HG03354 (cell line): ENCODE data around the gene EXOC8.
"Not testable (repeated sequence)": the region's sequence is repeated elsewhere in the genome, so short reads cannot be mapped to it uniquely, and the experiment has no call there.

ENCODE experiments used
- ATAC-seq: cut with Tn5 transposase; IDR thresholded peaks from one replicate; pipeline ENCODE4 v1.9.1; 2021; ENCODE audit warnings: mild to moderate bottlenecking; ENCODE audit not compliant: unreplicated experiment, poor library complexity, severe bottlenecking

EXOC8 gene

DNA sequence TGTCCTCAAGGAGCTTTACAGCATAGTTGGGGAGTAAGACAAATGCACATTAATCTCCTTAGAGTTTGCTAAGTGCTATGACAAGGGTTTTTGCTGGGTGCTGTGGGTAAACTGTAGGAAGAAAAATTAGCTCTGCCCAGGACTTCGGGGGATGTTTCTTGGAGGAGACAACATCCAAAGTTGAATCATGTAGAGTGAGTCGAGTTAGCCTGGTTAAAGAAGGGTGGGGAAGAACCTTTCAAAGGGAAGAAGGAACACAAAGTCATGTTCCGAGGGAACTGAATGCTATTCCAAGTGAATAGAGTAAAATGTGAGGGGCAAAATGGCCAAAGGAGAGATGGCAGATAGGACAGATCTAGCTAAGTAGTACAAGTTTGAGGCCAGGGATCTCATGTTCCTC is 17.5 kb upstream of the EXOC8 start:
- ATAC-seq = no peak

DNA sequence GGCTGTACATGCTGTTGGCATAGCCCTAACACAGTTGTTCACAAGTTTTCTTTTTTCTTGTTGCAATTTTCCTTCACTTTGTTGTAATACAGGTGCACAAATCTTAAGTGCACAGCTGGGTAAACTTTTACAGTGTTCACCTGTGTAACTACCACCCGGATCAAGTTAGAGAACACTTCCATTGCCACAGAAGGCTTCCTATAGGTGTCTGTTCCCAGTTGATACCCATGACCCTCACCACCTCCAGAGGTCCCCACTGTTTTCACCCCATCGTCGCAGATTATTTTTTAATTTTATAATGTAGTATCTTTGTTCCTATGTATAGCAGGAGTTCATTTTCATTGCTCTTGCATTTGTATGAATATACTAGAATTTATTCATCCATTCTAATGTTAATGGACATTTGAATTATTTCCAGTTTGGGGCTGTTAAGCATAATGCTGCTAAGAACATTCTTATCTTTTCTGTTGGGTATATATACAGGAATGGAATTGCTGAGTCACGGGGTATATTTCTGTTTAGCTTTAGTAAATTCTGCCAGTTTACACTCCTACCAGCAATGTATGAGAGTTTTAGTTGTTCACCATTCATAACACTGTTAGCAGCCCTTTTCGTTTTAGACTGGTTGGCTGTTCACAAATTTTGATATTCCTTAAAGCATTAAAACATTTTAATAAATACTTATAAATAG is 16.8 kb upstream of the EXOC8 start:
- ATAC-seq = no peak

- no peak for ATAC-seq
Observed at GRCh38 chr1:231353086-231353485, 15.4 kb upstream of the EXOC8 start.

- no peak for ATAC-seq
Observed at GRCh38 chr1:231351816-231352215, 14.2 kb upstream of the EXOC8 start.

- ATAC-seq = not testable (repeated sequence)
Observed at GRCh38 chr1:231348856-231349255, 11.2 kb upstream of the EXOC8 start.

DNA sequence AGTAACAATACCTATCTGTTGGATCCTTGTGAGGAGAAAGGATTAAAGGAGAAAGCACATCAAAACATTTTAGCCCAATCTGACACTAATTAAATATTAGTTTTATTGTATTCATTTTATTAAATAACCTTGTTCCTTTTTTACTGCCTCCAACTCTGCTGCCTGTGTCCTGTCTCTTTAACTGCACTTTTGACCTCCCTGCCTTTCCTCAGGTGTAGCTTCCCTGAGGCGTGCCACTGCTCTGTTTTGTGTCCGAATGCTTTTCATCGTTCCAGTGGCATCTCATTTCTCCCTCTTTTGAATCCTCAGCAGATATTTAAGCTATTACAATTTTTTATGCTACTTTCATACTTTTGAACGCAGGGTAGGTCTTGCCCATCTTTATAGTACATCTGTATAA is 10.8 kb upstream of the EXOC8 start:
- no peak for ATAC-seq

- no peak for ATAC-seq
Observed at GRCh38 chr1:231347961-231348360, 10.3 kb upstream of the EXOC8 start.

DNA sequence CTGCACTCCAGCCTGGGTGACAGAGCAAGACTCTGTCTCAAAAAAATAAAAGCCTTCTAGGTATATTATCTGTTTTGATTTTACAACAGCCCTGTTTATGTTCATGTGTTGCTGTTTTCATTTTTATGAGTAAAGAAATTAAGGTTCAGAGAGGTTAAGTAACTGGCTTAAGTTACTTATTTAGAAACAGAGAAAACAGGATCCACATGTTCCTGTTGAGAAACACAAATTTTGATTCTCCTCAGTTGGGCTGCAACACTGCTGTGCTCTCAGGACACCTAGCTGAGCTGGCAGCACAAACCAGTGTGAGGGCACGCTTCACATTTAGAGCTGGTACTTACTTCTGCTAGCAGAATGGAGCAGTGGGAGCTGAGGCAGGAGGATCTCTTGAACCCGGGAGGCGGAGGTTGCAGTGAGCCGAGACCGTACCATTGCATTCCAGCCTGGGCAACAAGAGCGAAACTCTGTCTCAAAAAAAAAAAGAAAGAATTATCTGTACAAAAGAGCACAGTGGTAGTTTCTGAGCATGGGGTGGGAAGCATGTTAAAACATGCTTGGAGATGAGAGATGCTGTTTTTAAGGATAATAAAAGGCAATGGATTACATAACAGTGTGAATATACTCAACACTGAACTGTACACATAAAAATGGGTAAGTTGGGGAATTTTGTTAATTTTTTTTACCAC is 2.8 kb upstream of the EXOC8 start:
- no peak for ATAC-seq

DNA sequence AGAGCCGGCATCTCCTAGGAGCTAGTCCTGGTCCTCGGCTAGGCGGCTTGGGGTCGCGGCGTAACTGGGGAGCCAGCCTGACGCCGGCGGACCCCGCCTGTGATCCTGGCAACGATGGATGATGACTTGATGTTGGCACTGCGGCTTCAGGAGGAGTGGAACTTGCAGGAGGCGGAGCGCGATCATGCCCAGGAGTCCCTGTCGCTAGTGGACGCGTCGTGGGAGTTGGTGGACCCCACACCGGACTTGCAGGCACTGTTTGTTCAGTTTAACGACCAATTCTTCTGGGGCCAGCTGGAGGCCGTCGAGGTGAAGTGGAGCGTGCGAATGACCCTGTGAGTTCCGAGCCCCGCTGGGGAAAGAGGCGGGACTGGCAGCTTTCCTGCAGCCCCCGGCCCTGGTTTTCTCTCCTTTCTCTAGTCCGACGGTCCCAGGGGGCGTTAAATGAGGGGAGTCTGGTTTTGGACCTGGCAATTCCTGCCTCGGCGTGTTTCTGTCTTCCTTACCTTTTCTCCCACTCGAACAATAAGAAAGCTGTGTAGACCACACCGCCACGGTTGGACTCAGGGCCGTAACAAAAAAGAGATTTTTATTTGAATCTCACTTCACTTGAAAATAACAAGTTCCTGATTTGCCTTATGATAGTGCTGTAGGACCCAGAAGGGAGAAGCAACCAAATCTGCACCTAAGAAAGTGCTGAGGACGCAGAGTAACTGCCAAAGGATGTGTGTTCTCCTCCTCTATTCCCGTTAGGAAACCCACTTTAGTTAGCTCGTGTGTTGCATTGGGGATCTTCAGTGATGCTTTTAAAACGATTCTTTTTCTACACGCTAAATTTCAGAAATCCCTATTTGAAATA is 847 bp upstream of the EXOC8 start, which contains the start of gene SPRTN:
SPRTN (plus strand) TSS at position 24 of the 859 bp plus-strand sequence; CDS start at position 115, 91 bp downstream.
- peak; percentile 9 for ATAC-seq

DNA sequence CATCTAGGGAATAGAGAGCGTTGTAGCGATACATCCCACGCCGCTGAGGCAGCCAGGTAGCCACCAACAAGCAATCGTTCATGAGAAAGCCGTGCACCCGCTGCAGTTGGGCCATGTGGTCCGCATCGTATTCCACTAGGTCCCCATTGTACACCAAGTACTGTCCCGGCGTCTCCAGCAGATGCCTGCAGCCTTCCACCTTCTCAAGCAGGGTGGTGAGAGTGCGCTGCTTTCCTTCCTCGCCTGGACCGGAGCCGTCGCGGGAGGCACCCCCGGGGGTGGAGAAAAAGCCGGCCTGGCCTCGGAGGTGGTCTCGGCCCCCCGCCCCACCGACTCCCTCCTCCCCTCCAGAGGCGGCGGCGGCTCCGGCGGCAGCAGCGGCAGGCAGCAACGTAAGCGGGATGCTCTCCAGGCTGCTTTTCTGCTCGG is 595 bp downstream of the EXOC8 start:
- peak; percentile 16 for ATAC-seq

- ATAC-seq = no peak
Observed at GRCh38 chr1:231335663-231336602, 1.7 kb downstream of the EXOC8 start.

- no peak for ATAC-seq
Observed at GRCh38 chr1:231334952-231335351, 2.7 kb downstream of the EXOC8 start.

GRCh38 chr1:231334079-231334666 is 3.5 kb downstream of the EXOC8 start:
- ATAC-seq = peak; percentile 24

GRCh38 chr1:231332761-231333160 is 4.9 kb downstream of the EXOC8 start:
- no peak for ATAC-seq

DNA sequence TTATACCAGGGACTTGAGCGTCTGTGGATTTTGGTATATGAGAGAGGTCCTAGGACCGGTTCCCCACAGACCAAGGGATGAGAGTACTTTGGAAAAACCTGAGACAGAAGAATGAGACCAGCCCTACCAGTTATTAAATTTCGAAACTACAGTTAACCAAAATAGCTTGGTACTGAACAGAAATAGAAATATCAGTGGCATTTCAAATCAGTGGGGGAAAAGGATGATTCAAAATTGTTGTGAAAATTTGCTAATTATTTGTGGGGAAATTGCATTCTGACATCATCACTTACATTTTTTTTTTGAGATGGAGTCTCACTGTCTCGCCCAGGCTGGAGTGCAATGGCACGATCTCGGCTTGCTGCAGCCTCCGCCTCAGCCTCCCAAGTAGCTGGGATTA is 8.2 kb downstream of the EXOC8 start:
- no peak for ATAC-seq

DNA sequence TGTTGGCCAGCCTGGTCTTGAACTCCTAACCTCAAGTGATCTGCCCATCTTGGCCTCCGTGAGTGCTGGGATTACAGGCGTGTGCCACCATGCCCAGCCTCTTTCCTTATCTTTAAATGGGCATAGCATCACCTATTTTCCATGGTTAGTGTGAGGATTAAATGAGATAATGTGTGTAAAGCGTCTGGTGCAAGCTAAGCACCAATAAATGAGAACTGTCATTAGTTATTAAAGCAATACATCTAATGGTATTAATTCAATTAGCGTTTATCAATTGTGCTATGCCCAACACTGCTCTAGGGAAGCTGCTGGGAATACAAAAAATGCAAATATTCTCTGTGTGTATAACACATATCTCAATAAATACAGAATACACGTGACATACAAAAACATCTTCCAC is 10.0 kb downstream of the EXOC8 start:
- no peak for ATAC-seq

- no peak for ATAC-seq
Observed at GRCh38 chr1:231326248-231326647, 11.4 kb downstream of the EXOC8 start.

DNA sequence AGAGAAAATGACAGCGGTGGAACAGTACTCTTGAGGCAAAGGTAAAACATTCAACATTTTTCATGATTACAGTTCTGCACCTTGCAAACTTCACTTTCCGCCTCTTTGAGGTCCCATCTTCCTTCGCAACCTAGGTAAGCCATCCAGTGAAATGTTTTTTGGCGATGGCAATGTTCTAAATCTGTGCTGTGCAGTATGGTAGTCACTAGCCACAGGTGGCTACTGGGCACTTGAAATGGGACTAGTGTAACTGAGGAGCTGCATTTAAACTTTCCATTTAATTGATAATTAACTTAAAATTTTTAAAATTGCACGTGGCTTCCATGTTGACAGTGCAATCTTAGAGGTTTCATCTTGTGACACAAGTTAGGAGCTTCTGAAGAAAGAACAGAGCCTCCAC is 13.0 kb downstream of the EXOC8 start:
- ATAC-seq = no peak

DNA sequence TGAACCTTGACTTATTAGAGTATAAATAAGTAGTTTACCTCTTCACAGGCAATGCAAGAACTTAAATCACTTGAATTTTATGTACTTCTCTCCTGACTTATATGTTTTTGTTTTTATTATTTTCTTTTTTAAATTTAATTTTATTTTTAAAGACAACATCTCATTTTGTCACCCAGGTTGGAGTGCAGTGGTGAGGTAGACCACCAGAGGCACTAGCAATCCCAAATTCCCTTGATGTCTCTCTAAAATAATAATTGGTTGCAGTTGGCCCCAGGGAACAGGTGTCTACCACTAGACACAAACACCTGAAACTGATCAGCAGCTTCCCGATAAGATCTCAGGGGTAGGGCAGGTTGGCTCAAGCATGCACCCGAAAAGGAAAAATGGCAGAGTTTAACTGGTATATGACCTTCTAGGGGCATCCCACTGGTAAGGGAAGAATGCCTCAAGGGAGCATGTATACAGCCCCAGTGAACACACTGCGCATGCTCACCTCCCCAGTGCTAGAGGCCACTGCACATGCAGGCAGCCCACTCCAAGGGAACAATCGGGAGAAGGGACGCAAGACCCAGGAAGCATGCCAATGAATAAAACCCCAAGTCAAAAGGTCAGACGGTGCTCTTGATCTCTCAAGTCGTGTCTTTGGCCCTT is 14.6 kb downstream of the EXOC8 start:
- ATAC-seq = no peak
